HG03039 (cell line): ENCODE results near the gene MAST3.

Experiments
- ATAC-seq: cut with Tn5 transposase; IDR thresholded peaks from one replicate; pipeline ENCODE4 v1.9.1; 2021; ENCODE audit warnings: mild to moderate bottlenecking, moderate library complexity; ENCODE audit not compliant: unreplicated experiment

The MAST3 gene

DNA sequence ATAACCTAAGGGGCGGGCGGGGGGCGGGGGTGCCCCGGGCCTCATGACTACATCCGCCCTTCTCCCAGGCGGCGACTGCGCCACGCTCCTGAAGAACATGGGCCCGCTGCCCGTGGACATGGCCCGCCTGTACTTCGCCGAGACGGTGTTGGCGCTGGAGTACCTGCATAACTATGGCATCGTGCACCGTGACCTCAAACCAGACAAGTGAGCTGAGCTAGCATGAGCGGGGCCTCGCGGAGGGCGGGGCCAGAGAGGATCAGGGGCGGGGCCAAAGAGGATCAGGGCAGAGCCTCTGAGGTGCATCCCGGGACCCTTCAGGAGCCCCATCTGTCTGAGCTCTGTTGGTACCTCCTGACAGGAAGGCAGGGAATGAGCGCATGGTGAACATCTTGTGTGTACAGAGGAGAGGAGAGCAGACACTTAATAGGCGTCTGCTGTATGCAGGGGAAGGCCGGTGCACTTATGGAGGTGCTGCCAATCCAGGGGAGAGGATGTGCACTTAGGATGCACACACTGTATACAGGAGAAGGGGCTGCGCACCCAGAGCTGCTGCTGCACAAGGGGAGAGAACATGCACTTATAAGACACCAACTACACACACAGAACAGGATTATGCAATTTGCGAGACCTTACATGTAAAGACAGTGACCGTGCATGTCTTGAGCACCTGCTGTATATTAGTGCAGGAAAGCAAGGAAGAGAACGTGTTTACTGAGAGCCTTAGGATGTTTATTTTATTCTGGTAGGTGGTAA is 34.4 kb downstream of the MAST3 start:
- ATAC-seq: no peak

GRCh38 chr19:18135712-18136584 is 38.4 kb downstream of the MAST3 start:
- no peak for ATAC-seq

DNA sequence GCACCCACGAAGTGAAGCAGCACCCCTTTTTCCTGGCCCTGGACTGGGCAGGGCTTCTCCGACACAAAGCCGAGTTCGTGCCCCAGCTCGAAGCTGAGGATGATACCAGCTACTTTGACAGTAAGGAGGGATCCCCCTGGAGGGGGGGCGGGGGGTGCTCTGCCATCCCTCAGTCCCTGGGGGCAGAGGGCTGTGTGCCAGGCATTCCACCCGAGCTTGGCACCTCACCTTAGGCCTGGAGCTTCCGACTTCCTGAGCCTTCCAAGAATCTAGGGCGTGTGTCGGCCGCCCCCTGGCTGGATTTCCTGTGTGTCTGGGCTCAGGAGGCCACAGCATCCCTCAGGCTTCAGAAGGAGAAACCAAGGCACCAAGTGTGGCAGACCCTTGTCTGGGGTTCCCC is 39.7 kb downstream of the MAST3 start:
- ATAC-seq: no peak

DNA sequence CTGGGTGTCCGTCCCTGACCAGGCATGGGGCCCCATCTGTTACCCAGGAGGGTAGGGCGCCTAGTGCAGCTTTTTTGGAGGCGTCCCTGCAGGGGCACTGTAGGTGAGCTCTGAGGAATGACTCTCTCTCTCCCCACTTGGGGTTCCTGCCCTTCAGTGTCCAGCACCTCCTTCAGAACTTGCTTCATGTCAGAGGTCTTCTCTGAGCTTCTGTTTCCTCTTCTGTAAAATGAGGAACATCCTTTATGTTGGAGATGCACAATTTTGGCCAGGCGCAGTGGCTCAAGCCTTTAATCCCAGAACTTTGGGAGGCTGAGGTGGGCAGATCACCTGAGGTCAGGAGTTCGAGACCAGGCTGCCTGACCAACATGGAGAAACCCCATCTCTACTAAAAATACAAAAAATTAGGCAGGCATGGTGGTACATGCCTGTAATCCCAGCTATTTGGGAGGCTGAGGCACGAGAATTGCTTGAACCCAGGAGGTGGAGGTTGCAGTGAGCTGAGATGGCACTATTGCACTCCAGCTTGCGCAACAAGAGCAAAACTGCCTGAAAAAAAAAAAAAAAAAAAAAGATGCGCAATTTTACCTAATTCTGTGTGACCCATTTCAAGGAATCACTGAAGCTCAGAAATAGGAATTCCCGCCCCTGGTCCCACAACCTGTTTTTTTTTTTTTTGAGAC is 40.2 kb downstream of the MAST3 start:
- no peak for ATAC-seq

DNA sequence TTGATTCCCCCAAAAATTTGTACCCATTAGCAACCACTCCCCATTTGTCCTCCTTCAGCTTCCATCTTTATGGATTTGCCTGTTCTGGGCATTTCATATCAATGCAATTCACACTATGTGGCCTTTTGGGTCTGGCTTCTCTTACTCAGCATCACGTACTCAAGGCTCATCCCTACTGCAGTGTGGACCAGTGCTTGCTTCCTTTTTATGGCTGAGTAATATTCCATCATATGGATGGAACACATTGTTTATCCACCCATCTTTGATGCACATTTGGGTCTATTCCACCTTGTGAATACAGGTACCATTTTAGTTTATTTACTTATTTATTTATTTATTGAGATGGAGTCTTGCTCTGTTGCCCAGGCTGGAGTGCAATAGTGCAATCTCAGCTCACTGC is 42.9 kb downstream of the MAST3 start:
- no peak for ATAC-seq

GRCh38 chr19:18141031-18141430 is 43.5 kb downstream of the MAST3 start:
- ATAC-seq: no peak

- no peak for ATAC-seq
Observed at GRCh38 chr19:18143902-18144301, 46.3 kb downstream of the MAST3 start.

DNA sequence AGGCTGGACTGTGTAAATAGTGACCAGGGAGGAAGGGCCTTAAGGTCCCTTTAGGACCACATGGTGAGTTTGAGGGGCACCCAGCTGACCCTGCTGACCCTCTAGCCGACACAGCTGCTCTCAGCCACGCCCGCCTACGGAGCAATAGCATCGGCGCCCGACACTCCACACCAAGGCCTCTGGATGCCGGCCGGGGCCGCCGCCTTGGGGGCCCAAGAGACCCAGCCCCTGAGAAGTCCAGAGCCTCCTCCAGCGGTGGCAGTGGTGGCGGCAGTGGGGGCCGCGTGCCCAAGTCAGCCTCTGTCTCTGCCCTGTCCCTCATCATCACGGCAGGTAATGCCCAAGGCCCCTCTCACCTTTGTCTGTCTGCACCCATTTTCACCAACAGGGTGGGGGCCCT is 46.8 kb downstream of the MAST3 start:
- no peak for ATAC-seq

- ATAC-seq: no peak
Observed at GRCh38 chr19:18144906-18145305, 47.3 kb downstream of the MAST3 start.

DNA sequence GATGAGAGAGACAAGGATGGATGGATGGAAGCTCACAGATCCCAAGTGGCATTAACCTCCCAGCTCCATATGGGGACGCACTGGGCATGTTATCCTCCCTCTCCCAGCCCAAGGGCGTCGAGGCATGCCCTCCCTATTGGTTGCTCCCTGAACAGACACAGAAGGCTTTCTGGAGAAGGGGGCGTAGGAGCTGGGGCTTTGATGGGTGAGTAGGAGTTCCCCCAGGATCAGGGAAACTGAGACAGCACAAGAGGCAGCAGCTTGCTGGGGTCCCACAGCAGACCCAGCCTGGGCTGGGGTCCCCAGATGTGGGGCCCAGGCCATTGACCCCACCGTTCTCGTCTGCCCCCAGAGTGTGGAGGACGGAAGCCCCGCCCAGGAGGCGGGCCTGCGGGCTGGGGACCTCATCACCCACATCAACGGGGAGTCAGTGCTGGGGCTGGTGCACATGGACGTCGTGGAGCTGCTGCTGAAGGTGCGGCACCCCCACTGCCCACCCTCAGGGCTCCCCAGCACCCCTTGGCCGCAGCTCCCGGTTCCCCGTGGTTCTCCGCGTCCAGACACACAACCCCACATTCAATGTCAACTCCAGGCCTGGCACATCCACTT is 47.9 kb downstream of the MAST3 start:
- no peak for ATAC-seq

DNA sequence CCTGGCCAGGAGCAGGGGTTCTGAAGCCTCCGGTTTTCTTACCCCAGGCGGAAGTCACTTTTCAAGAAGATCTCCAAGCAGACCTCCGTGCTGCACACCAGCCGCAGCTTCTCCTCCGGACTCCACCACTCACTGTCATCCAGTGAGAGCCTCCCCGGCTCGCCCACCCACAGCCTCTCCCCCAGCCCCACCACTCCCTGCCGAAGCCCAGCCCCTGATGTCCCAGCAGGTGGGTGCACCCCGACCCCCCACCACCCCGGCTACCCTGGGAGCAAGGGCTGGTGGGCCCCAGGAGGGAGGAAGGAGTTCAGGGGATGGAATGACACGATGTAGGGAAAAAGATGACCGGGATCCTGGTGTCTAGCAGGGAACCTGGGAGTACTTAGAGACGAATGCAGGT is 49.8 kb downstream of the MAST3 start:
- no peak for ATAC-seq

GRCh38 chr19:18149596-18149975 is 52.0 kb downstream of the MAST3 start:
- no peak for ATAC-seq

DNA sequence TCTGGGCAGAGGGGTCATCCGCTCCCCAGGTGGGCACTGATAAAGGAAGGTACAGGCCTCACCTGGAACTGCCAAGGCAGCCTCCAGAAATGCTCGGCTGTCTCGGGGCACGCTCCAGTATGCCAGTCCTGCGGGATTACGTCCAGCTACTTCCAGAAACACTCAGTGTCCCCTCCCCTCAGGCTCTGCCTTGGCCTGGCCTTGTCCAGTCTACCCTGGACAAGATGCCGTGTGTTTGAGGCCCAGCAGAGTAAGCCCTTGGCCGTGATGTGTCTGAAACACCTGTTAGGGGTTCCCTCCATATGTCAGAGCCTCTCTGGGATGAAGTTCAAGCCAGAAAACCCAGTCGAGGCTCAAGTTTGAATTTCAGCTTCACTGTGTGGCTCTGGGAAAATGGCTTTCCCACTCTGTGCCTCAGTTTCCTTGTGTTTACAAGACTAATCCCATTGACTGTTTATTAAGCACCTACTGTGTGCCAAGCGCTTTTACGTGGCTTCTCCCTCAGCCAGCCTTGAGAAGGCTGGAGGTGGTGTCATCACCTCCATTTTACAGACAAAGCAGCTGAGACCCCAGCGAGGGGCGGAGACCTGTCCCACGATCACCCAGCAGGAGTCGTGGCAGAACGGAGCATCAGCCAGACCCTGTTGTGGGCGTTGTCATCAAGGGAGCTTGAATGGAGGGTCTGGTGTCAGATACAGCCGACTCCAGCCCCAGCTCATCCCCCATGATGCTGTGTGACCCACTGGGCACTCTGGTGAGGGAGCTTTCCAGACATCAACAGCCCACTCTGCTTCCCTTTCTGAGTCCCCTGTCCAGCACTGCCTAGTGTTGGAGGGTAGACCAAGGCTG is 53.4 kb downstream of the MAST3 start:
- ATAC-seq: no peak

DNA sequence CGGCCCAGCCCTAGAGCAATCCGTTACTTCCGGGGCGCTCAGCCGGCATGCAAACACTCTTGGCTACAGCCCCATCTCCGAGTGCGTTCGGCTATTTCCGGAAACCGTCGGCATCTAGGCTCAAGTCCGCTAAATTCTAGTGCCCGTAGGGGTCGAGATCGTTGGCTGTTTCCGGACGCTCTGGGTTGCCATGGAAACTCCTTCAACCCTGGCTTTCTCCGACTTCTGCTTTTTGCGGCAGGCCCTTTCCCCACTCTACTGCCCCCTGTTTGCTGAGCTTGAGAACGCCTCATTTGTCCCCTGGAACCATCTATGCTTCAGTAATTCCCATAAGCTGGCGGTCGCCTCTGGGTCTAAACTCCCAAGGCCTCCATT is 54.9 kb downstream of the MAST3 start:
- peak; percentile 49 for ATAC-seq

DNA sequence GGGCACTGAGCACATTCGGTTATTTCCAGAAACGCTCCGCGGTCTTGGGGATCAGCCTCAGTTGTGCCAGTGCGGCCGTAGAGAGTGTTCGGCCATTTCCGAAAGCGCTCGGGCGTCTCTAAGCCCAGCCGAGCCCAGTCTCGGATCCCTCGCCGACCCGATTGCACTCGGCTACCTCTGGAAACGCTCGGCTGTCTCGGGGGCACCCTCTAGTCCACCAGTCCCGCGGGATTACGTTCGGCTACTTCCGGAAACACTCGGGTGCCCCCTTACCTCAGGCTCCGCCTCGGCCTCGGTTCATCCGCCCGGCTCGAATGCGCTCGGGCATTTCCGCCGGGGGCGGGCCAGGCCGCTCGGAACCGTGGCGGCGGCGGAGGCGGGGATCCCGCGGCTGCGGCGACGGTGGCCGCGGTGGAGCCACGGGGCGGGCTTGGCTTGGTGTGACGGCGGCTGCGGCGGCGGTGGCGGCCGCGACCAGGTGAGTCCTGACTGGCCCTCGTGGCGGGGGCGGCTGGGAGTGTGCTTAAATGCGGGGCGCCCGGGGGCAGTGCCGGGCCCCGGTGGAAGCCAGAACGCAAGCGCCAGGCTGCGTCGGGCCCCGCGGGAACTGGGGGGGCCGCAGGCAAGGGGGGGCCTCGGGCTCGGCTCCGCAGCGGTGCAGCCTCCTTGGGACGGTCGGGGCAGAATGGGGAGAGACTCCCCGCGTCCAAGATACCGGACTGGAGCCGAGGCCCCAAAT is 55.4 kb downstream of the MAST3 start, which contains the start of gene PIK3R2:
Gene PIK3R2 (plus strand): TSS at position 347 of the 739 bp plus-strand sequence. CDS start 2,717 bp downstream, outside the sequence.
- peak; percentile 70 for ATAC-seq

- ATAC-seq: no peak
Observed at GRCh38 chr19:18153556-18154134, 56.1 kb downstream of the MAST3 start.

DNA sequence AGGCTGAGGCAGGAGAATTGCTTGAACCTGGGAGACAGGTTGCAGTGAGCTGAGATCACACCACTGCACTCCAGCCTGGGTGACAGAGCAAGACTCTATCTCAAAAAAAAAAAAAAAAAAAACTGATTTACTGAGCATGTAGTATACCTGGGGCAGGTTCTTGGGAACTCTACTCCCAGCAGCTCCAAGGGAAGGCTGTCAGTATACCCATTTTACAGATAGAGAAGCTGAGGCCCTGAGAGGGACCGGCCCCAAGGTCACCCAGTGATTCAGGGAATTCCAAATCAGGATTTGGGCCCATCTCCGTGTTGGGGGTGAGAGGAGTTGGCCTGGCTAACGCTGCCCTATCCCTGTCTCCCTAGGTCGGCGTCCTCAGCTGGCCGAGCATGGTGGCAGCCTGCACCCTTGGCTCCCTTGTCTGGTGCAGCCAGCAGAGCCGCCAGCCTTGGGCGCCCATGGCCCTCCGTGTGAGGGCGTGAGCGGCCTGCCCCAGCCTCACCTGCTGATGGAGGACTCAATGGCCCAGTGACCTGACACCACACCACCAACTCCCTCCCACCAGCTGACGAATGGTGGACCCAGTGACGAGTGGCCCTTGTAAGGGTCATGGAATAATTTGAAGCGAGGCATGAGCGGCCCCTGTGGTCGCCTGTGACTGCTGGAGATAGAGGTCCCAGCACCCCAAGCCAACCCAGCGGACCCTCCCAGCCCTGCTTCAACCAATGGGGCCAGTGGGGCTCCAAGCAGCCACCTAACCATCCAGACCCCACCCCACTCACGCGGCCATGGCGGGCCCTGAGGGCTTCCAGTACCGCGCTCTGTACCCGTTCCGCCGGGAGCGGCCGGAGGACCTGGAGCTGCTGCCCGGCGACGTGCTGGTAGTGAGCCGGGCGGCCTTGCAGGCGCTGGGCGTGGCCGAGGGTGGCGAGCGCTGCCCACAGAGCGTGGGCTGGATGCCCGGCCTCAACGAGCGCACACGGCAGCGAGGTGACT is 57.8 kb downstream of the MAST3 start:
- ATAC-seq: no peak

- no peak for ATAC-seq
Observed at GRCh38 chr19:18156268-18156667, 58.7 kb downstream of the MAST3 start.
